Measurements from ENCODE around the gene NDUFV2. TPM values are rescaled to one million over a fixed set of nuclear protein-coding genes. Genes with fewer than 3 reads are reported as not detected.

Gene NDUFV2
- total and polyA plus RNA-seq, 2 donors (not counting 3 experiments of a cell fraction or from before 2014, with no cell fraction given), result 65.7 to 152 TPM

- dilution Hi-C loops (cut with MboI; ENCODE audit: extremely low pct_ligation_motif_present, low sequenced_read_pairs) (no loop called here), intact Hi-C loops (cut with micrococcal nuclease) (no loop called here)
- peak overlapping the region; percentile 99 for H3K4me2 ChIP-seq (ENCODE audit: insufficient read depth, low read length)
- H3K9ac ChIP-seq (replicated peaks; ENCODE audit: extremely low read depth, insufficient read depth, low read length), result no peak overlapping the region
- no peaks in the 10 kb centered on the region for H3K9me1 ChIP-seq (replicated peaks; ENCODE audit: control insufficient read depth, extremely low read depth, insufficient read depth, low read length)
- H4K20me1 ChIP-seq (replicated peaks; ENCODE audit: control insufficient read depth, extremely low read depth, insufficient read depth, low read length), result peaks cover 6% of the 10 kb centered on the region
- H3K79me2 ChIP-seq (ENCODE audit: control insufficient read depth, insufficient read depth, low read length), result peaks cover 85% of the 10 kb centered on the region
- H3K36me3 ChIP-seq (ENCODE audit: control insufficient read depth in 2 of 2, extremely low read depth in 1 of 2, insufficient read depth in 2 of 2, low read length in 2 of 2), result peaks cover 0 to 2% of the 10 kb centered on the region in 2 experiments
- peak overlapping the region in 1 of 3 experiments; percentile 10 for H3K4me3 ChIP-seq (replicated peaks in 1 of 3; ENCODE audit: insufficient read depth in 1 of 3, low read depth in 1 of 3, low read length in 3 of 3)
- H3K4me1 ChIP-seq (ENCODE audit: control insufficient read depth, extremely low read depth, insufficient read depth, low read length), result peaks cover 46% of the 10 kb centered on the region
- CTCF ChIA-PET, result no interaction called here
- no peaks in the 10 kb centered on the region for H3K9me3 ChIP-seq (replicated peaks; ENCODE audit: control insufficient read depth, insufficient read depth, low read length)
- POLR2A ChIA-PET, result no interaction called here
- BruUV-seq (replicated peaks), result no TSS peak
- TF ChIP-seq MYC (IDR thresholded peaks at IDR 0.05; ENCODE audit: low read depth, low read length), result no peak
- FAIRE-seq, result no peak
- no peak overlapping the region for H3K27ac ChIP-seq (ENCODE audit: insufficient read depth, low read depth, low read length)
- DNase-seq (ENCODE audit: low read depth, low spot score), result no peak
- no peak overlapping the region for H2AFZ ChIP-seq (ENCODE audit: low read depth, low read length)
- no peaks in the 10 kb centered on the region for H3K27me3 ChIP-seq (ENCODE audit: control insufficient read depth in 2 of 2, insufficient read depth in 2 of 2, low read length in 2 of 2)
These were observed 3.6 kb downstream of the NDUFV2 start for GRCh38 chr18:9106094-9106493.

- intact Hi-C loops (cut with micrococcal nuclease), result no loop called here
- Histone ChIP-seq H3K4me3 (replicated peaks in 1 of 3; ENCODE audit: insufficient read depth in 1 of 3, low read depth in 1 of 3, low read length in 3 of 3) (no peak overlapping the region), H3K27ac (ENCODE audit: insufficient read depth, low read depth, low read length) (no peak overlapping the region), H3K36me3 (ENCODE audit: control insufficient read depth in 2 of 2, extremely low read depth in 1 of 2, insufficient read depth in 2 of 2, low read length in 2 of 2) (peaks cover 0 to 2% of the 10 kb centered on the region in 2 experiments), H3K9ac (replicated peaks; ENCODE audit: extremely low read depth, insufficient read depth, low read length) (no peak overlapping the region), H3K4me2 (ENCODE audit: insufficient read depth, low read length) (peak overlapping the region; percentile 99), H3K9me3 (replicated peaks; ENCODE audit: control insufficient read depth, insufficient read depth, low read length) (no peaks in the 10 kb centered on the region), H3K79me2 (ENCODE audit: control insufficient read depth, insufficient read depth, low read length) (peaks cover 94% of the 10 kb centered on the region), H3K4me1 (ENCODE audit: control insufficient read depth, extremely low read depth, insufficient read depth, low read length) (peaks cover 39% of the 10 kb centered on the region), H4K20me1 (replicated peaks; ENCODE audit: control insufficient read depth, extremely low read depth, insufficient read depth, low read length) (peaks cover 6% of the 10 kb centered on the region), H2AFZ (ENCODE audit: low read depth, low read length) (no peak overlapping the region), H3K27me3 (ENCODE audit: control insufficient read depth in 2 of 2, insufficient read depth in 2 of 2, low read length in 2 of 2) (no peaks in the 10 kb centered on the region), H3K9me1 (replicated peaks; ENCODE audit: control insufficient read depth, extremely low read depth, insufficient read depth, low read length) (no peaks in the 10 kb centered on the region)
- ChIA-PET CTCF (interaction anchor here (1.2 kb wide), 1 partner anchor 11 kb away, joined by 4 read pairs; no protein-coding TSS in a partner anchor), POLR2A (no interaction called here)
- FAIRE-seq (no peak), DNase-seq (ENCODE audit: low read depth, low spot score) (no peak)
- BruUV-seq (replicated peaks), result no TSS peak
- dilution Hi-C loops (cut with MboI; ENCODE audit: extremely low pct_ligation_motif_present, low sequenced_read_pairs), result no loop called here
- no peak for TF ChIP-seq EZH2 (IDR thresholded peaks at IDR 0.05; ENCODE audit: borderline replicate concordance, low read depth, low read length, severe bottlenecking)
- no peak for TF ChIP-seq POLR2AphosphoS5 (IDR thresholded peaks at IDR 0.05; ENCODE audit: insufficient read depth, low read depth, low read length)
- TF ChIP-seq MYC (IDR thresholded peaks at IDR 0.05; ENCODE audit: low read depth, low read length), result no peak
- no peak for TF ChIP-seq CTCF (IDR thresholded peaks at IDR 0.05; ENCODE audit: extremely low read depth in 1 of 2, insufficient read depth in 1 of 2, low read depth in 1 of 2, low read length in 2 of 2)
- TF ChIP-seq JUN (IDR thresholded peaks at IDR 0.05; ENCODE audit: borderline replicate concordance, insufficient read depth, insufficient read length, low read depth), result no peak
- no peak for TF ChIP-seq GATA2 (IDR thresholded peaks at IDR 0.05; ENCODE audit: insufficient read depth, insufficient read length, low read depth, low read length)
- TF ChIP-seq MAX (IDR thresholded peaks at IDR 0.05; ENCODE audit: insufficient read depth, insufficient read length), result no peak
- no peak for TF ChIP-seq FOS (IDR thresholded peaks at IDR 0.05; ENCODE audit: borderline replicate concordance, insufficient read depth, low read length)
- TF ChIP-seq POLR2A (IDR thresholded peaks at IDR 0.05; ENCODE audit: low read depth, low read length), result no peak
These were observed 4.5 kb downstream of the NDUFV2 start for GRCh38 chr18:9106800-9107584.

All from endothelial cell of umbilical vein (primary cell).